Keratinocyte (primary cell): ENCODE data around the gene GPR63.

Source experiments
- EZH2 ChIP-seq: IDR thresholded peaks from one replicate; pipeline ENCODE4 v1.6.1; 2012; ENCODE audit warnings: inconsistent platforms, mild to moderate bottlenecking, low read length, moderate library complexity
- TF ChIP-seq, protein P1 (sequence below), 3 experiments: IDR thresholded peaks in 1 of 3; conservative IDR thresholded peaks in 1 of 3; optimal IDR thresholded peaks in 1 of 3; 2 replicates in 2 of 3; 3 replicates in 1 of 3; pipeline versions ENCODE3 to v1.5.1; 2011; ENCODE audit warnings: low read length in 3 of 3, mild to moderate bottlenecking in 3 of 3, moderate library complexity in 2 of 3, control low read depth in 1 of 3, inconsistent platforms in 1 of 3; ENCODE audit not compliant: insufficient read depth in 2 of 3; ENCODE audit errors: extremely low read depth in 1 of 3

DNA sequence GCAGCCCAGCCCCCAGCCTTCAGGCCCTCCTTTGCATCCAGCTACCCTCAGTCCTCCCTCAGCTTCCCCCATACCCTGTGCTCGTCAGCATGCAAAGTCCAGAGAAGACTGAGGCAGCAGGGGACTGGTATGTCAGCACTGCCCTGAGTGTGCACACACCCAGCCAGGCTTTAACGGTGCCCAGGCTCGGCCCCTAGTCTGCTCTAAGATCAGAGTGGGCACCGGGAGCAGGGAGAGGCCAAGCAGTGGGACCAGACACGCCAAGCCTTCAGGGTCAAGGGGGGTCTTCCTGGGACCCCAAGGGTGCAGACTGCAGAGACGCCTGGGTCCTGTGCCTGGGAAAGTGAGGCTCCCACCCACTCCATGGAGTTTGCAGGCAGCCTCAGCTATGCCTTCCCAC is 74.7 kb downstream of the GPR63 start:
- no peak for TF ChIP-seq EZH2
- TF ChIP-seq, protein P1, sequence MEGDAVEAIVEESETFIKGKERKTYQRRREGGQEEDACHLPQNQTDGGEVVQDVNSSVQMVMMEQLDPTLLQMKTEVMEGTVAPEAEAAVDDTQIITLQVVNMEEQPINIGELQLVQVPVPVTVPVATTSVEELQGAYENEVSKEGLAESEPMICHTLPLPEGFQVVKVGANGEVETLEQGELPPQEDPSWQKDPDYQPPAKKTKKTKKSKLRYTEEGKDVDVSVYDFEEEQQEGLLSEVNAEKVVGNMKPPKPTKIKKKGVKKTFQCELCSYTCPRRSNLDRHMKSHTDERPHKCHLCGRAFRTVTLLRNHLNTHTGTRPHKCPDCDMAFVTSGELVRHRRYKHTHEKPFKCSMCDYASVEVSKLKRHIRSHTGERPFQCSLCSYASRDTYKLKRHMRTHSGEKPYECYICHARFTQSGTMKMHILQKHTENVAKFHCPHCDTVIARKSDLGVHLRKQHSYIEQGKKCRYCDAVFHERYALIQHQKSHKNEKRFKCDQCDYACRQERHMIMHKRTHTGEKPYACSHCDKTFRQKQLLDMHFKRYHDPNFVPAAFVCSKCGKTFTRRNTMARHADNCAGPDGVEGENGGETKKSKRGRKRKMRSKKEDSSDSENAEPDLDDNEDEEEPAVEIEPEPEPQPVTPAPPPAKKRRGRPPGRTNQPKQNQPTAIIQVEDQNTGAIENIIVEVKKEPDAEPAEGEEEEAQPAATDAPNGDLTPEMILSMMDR (optimal IDR thresholded peaks at IDR 0.05 in 1 of 3, IDR thresholded peaks at IDR 0.05 in 1 of 3, conservative IDR thresholded peaks at IDR 0.05 in 1 of 3; ENCODE audit: extremely low read depth in 1 of 3, insufficient read depth in 2 of 3, low read length in 3 of 3), result no peak
